Breast epithelium (tissue), 3 donors: ENCODE results near the gene TIGD2.

ENCODE experiments used
- POLR2A ChIP-seq: fragments of 450-650 bp; IDR thresholded peaks from one replicate; pipeline ENCODE4 v1.6.1; 2016; ENCODE audit warnings: antibody characterized with exemption, mild to moderate bottlenecking, moderate library complexity
- POLR2AphosphoS5 ChIP-seq, 3 donors: sonication (generic); formaldehyde crosslinking; IDR thresholded peaks; one replicate each; pipeline ENCODE4 v1.6.1; 2017; ENCODE audit warnings: antibody characterized with exemption in 3 of 3
- TF ChIP-seq, protein P1 (sequence below), 3 donors: fragments of 450-650 bp; IDR thresholded peaks; one replicate each; pipeline ENCODE4 v1.5.1; 2016 to 2017; ENCODE audit warnings: antibody characterized with exemption in 3 of 3, mild to moderate bottlenecking in 3 of 3, moderate library complexity in 3 of 3

DNA sequence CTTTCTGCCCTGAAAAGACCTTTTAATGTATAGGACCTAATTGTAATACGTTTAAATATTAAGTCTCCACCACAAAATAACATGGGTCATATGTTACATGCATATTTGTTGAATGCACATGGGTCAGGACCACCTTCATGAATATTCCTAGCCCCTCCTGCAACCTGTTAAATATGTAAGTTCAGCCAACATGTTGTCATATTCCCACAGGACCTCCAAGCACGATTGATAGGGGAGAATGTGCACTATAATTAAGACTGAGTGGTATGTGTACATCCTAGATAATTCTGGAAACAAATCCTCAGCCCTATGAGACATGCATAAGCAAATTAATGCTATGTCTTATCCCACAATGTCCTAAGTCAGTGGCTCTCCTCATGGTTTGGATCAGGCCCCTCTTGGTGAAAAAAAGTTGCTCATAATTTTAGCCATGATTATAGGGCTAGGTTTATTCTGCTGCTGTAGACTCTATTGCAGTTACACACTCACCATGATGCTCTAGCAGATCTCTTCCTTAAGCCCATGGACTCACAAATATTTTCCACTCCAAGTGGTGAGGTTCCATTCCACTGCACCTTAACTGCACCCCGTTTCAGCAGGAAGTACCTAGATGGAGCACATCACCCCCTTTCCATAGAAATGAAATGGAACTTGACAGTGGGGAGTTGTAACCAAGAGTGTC is 10.2 kb downstream of the TIGD2 start:
- TF ChIP-seq, protein P1, sequence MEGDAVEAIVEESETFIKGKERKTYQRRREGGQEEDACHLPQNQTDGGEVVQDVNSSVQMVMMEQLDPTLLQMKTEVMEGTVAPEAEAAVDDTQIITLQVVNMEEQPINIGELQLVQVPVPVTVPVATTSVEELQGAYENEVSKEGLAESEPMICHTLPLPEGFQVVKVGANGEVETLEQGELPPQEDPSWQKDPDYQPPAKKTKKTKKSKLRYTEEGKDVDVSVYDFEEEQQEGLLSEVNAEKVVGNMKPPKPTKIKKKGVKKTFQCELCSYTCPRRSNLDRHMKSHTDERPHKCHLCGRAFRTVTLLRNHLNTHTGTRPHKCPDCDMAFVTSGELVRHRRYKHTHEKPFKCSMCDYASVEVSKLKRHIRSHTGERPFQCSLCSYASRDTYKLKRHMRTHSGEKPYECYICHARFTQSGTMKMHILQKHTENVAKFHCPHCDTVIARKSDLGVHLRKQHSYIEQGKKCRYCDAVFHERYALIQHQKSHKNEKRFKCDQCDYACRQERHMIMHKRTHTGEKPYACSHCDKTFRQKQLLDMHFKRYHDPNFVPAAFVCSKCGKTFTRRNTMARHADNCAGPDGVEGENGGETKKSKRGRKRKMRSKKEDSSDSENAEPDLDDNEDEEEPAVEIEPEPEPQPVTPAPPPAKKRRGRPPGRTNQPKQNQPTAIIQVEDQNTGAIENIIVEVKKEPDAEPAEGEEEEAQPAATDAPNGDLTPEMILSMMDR (IDR thresholded peaks at IDR 0.05), result no peak
- no peak for TF ChIP-seq POLR2AphosphoS5 (IDR thresholded peaks at IDR 0.05)
- no peak for TF ChIP-seq POLR2A
